SK-N-SH treated with all-trans-retinoic acid at 6 μM for 48 hours (cell line): ENCODE measurements around the gene MDFIC.

ENCODE experiments used
- ARNTL ChIP-seq: fragments of 450-650 bp; formaldehyde crosslinking; IDR thresholded peaks from 2 replicates; pipeline ENCODE4 v1.5.0; 2020; ENCODE audit warnings: low read depth, mild to moderate bottlenecking, moderate library complexity, borderline replicate concordance
- CSDC2 ChIP-seq: fragments of 250-450 bp; sonication (Bioruptor Pico); IDR thresholded peaks from 2 replicates; pipeline ENCODE4 v1.5.0; 2020; ENCODE audit warnings: mild to moderate bottlenecking, moderate library complexity
- ESRRG ChIP-seq: fragments of 250-450 bp; sonication (Bioruptor Pico); IDR thresholded peaks from 2 replicates; pipeline ENCODE4 v1.6.1; 2021; ENCODE audit warnings: mild to moderate bottlenecking
- GLIS3 ChIP-seq: fragments of 250-450 bp; sonication (Bioruptor Pico); IDR thresholded peaks from 2 replicates; pipeline ENCODE4 v1.5.0; 2020; ENCODE audit warnings: mild to moderate bottlenecking, moderate library complexity
- ISL1 ChIP-seq: fragments of 250-450 bp; sonication (Bioruptor Pico); IDR thresholded peaks from 2 replicates; pipeline ENCODE4 v2.1.2; 2022; ENCODE audit warnings: mild to moderate bottlenecking, moderate library complexity
- OSR1 ChIP-seq: fragments of 250-450 bp; sonication (Bioruptor Pico); IDR thresholded peaks from 2 replicates; pipeline ENCODE4 v1.8.0; 2022; ENCODE audit warnings: moderate library complexity, mild to moderate bottlenecking, inconsistent platforms
- PPARA ChIP-seq: fragments of 250-450 bp; sonication (Bioruptor Pico); IDR thresholded peaks from 2 replicates; pipeline ENCODE4 v1.5.0; 2020; ENCODE audit warnings: mild to moderate bottlenecking, borderline replicate concordance
- ZFP3 ChIP-seq: fragments of 250-450 bp; sonication (Bioruptor Pico); IDR thresholded peaks from 2 replicates; pipeline ENCODE4 v1.5.0; 2020; ENCODE audit warnings: mild to moderate bottlenecking, moderate library complexity
- TF ChIP-seq, protein P1 (sequence below): fragments of 250-450 bp; sonication (Bioruptor Pico); IDR thresholded peaks from 2 replicates; pipeline ENCODE4 v1.8.0; 2020; ENCODE audit warnings: mild to moderate bottlenecking, moderate library complexity, borderline replicate concordance

DNA sequence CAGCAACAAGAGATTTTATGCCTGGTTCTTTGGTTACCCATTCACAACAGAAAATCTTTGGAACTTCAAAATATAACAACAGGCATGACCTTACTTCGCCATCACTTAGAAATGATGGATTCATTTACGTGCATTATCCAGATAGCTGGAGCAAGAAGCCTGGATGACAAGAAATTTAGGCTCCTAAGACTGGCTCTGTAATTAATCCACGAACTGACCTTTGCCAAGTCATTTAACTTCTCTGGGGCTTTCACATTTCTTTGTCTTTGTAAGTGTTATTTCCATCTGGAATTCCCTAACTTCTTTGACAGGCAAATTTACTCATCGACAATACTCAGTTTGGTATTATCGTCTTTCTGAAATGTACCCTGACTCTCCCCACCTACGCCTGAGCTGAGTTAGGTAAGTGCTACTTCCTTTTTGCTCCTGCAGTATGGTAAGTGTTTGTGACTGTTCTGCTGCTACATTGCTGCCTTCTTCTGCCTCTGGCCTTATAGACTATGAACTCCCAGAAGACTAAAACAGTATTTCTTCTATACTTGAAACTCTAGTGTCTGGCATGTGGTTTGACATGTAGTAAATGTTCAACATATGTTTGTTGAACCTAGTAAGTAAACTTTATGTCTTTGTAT, 5.5 kb upstream of the MDFIC start:
- TF ChIP-seq ZFP3 (no peak), ISL1 (no peak), CSDC2 (CRISPR knock-in tag) (no peak), GLIS3 (no peak), OSR1 (CRISPR knock-in tag) (no peak), ESRRG (CRISPR knock-in tag) (no peak), PPARA (no peak), ARNTL (CRISPR knock-in tag) (no peak)
- TF ChIP-seq, protein P1, sequence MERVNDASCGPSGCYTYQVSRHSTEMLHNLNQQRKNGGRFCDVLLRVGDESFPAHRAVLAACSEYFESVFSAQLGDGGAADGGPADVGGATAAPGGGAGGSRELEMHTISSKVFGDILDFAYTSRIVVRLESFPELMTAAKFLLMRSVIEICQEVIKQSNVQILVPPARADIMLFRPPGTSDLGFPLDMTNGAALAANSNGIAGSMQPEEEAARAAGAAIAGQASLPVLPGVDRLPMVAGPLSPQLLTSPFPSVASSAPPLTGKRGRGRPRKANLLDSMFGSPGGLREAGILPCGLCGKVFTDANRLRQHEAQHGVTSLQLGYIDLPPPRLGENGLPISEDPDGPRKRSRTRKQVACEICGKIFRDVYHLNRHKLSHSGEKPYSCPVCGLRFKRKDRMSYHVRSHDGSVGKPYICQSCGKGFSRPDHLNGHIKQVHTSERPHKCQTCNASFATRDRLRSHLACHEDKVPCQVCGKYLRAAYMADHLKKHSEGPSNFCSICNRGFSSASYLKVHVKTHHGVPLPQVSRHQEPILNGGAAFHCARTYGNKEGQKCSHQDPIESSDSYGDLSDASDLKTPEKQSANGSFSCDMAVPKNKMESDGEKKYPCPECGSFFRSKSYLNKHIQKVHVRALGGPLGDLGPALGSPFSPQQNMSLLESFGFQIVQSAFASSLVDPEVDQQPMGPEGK (CRISPR knock-in tag) = no peak
